NCI-H226 (cell line): ENCODE measurements around the gene WDR17.
A peak's percentile ranks its signal among the peaks of the same experiment; 100 is the strongest.

ENCODE experiments used
- DNase-seq: peaks from one replicate; pipeline ENCODE4 v3.0.0-alpha.2; 2015

WDR17 gene

DNA sequence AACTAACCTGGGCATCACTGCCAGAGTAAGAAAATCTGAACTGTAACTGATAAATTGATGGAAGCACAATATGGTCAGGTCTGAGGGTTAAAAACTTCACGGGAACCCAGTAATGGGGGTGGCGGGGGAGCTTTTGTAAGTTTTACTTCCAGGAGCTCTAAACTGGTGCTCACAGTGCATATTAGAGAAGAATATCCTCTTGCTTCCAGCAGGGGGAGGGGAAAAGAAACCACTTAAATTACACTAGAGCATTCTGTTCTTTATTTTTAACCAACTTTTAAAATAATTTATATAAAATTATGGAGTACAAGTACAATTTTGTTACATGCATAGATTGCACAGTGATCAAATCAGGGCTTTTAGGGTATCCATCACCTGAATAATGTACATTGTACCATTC, 33.7 kb downstream of the WDR17 start:
- no peak for DNase-seq

DNA sequence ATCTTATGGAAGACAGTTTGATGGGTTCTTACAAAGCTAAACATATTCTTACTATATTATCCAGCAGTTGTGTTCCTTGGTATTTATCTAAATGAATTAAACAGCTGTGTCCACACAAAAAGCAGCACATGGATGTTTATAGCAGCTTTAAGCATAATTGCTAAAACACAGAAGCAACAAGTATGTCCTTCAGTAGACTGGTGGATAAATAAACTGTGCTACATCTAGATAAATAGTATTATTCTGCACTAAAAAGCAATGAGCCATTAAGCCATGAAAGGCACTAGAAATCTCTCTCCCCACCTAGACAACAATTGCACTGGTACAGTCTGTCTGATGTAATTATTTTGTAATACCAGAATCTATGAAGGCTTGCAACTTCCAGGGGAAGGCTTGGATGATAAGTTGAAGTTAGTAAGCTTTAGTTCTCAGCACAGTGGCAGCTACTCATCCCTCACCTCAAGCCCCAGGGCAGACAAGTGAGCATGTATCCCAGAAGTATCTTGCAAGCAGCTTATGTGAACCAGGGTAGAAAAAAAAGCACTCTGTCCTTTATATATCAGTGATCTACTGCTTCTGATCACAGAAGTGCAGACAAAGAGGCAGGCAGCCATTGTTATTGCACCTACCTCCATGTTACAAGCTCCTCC, 36.9 kb downstream of the WDR17 start:
- peak; percentile 3 for DNase-seq

DNA sequence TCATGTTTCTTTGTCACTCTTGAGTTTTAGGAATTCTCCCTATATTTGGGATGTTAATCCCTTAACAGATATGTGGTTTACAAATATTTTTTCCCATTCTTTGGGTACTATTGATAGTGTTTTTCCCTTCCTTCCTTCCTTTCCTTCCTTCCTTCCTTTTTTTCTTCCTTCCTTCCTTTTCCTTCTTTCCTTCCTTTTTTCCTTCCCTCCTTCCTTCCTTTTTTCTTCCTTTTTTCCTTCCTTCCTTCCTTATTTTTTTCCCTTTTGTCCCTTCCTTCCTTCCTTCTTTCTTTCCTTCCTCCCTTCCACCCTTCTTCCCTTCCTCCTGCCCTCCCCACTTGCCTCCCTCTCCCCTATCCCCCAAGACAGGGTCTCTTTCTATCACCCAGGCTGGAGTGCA, 42.1 kb downstream of the WDR17 start:
- no peak for DNase-seq

DNA sequence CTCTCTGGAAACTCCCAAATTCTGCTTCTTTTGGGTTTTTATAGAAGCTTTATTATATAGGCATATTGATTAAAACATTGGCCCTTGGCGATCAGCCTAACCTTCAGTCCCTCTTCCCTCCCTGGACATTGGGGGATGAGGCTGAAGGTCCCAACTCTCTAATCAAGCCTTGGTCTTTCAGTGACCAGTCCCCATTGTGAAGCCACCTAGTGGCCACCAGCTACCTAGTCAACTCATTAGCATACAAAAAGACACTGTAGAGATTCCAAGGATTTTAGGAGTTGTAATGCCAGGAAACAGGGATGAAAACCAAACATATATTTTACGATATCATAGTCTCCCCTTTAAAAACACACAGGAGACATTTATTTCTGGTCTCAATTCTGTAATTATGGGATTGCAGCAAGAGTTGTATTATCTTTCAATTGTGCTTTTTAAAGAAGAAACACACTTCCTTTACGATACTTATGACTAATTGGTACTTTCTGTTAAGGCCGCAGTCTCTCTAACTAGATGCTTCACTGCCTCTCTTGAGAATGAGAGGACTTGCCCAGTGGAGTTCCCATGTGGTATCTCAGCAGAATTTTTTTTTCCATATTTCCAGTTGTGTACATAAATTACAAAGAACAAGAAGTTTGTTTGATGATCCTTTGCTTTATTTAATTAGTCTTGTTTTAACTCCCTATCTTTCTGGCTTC, 58.2 kb downstream of the WDR17 start:
- no peak for DNase-seq

DNA sequence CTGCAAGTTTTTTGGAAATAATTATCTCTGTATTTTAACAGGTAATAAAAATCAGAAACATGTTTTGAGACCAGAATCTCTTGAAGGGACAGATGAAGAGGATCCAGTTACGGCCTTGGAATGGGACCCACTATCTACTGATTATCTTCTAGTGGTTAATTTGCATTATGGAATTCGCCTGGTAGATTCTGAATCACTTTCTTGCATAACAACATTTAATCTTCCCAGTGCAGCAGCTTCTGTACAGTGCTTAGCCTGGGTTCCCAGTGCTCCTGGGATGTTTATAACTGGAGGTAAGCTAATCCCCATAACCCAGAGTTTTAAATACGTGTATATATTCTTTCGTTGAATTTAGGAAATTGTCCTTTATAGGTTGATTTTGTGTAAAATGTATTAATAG, 59.4 kb downstream of the WDR17 start:
- DNase-seq: no peak

DNA sequence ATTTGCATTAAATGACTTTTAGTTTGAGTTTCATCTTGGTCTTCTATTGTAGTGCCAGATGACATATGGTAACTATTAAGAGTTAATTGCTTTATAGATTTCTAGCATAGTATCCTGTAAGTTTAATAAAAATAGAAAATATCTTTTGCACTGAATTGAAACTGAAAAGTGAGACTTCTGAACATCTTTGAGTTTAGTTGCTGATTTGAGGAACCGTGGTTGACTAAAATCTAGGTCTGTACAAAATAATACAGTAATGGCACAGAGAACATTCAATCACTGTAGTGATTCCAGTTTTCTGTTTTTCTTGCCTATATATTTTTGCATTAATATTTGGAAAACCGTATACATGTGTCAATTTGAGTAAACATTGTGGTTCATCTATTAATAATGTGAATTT, 69.0 kb downstream of the WDR17 start:
- DNase-seq: no peak

DNA sequence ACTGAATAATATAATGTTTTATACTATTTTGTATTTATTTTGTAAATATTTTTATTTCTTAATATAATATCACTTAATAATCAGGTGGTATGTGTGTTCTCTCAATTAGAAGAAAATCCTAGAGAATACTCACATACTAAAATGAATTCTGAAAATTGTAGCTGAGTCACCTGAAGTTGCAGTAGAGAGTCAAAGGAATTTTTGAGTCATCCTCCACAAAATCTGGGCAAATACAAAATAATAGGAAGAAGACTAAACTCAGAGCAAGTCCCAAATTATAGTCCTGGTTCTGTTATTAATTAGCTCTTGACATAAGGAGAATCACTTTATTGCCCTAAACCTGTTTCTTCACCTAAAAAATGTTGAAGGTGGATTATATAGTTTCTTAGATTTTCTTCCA, 72.0 kb downstream of the WDR17 start:
- peak; percentile 18 for DNase-seq

DNA sequence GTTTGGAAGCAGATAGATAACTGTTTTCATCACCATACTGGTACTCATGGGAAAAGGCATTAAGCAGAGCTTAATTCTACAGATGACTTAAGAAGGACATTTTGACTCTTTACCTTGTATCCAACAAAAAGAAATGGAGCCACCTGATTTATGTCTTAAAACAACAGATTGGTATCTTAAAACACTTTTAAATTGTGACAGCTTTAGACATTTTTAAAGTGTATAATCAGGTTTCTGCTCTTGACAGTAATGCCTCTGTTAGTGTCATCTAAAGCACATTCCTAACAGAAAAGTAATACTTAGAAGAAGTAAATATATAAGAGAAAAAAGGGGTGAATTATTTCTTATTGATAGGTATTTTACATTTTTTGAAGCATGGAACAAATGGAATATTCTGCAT, 73.9 kb downstream of the WDR17 start:
- DNase-seq: no peak

DNA sequence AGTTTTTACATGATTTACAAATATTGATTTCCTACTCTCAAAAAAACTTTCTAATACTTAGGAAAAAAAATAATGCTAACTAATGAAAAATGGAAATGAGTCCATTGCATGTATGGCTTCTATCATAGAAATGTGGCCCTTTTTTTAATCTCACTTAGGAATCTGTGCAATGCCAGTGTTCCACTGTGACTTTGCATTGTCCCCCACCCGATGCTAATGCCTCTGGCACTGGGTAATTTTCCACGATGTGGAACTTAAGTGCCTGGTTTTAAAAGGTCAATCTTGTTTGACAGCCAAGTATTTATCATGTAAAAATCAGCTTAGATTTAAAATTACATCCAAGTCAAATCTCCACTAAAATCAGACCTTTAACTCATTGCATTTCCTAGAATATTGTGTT, 76.6 kb downstream of the WDR17 start:
- DNase-seq: no peak

DNA sequence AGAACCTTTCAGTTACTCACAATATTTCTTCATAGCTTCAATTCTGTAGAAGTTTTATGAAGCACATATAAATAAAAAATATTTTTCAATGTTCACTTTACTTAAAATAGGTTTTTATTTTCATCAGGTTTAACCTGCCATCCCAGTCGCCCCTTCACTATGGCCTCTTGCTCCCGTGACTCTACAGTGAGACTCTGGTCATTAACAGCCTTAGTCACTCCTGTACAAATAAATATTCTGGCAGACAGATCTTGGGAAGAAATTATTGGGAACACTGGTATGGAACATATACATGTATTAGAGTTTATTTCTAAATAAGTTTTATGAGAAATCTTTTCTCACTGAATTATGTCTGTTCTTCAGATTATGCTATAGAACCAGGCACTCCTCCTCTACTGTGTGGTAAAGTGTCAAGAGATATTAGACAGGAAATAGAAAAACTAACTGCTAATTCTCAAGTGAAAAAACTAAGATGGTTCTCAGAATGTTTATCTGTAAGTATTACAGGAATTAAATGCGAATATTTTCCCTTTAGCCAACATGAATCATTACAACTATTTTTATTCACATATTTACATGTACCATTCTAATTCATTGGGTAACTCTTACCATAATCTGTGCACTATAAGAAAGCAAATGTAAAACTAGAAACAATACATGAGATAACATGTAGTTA, 84.2 kb downstream of the WDR17 start:
- no peak for DNase-seq

DNA sequence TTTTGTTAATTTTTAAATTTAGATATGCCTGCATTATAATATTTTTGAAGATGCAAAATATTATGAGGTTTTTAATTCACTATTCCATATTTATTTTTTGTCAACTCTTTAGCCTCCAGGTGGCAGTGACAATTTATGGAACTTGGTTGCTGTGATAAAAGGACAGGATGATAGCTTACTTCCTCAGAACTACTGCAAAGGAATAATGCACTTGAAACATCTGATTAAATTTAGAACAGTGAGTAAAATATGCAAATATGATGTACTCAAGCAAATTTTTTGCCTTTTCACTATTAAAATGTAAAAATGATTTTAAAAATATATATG, 84.7 kb downstream of the WDR17 start:
- DNase-seq: no peak

DNA sequence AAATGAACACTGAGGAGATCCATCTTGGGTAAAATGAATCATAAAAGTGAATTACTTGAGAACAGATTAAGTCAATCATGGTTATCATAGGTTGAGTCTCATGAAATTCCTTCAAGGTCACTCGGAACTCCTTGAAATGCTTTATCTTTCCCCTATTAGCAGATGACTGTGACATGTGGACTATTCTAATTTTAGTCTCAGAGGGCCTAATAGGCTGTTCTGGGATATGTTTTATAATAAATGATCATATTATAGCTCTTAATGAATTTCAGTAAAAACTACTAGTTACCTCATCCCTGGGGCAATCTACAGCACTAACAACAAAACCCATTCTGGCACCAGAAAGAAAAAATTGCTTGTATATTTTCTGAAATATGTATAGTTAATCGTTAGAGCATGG, 85.1 kb downstream of the WDR17 start:
- no peak for DNase-seq

DNA sequence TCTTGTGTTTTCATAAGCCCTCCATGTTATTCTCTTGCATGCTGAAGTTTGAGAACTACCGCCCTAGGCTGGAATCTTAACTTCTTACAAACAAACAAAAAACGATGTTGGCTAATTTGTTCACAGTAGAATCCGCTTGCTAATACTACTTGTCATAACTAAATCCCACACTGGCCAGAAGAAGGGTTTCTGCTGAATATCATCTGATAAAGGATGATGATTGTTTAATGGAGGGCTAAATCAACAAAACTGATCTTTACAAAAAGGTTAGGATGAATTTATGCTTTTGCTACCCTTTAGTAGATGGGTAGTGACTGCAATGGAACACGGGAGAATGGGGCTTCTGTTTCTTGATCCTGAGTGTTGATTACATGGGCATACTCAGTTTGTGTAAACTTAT, 87.5 kb downstream of the WDR17 start:
- DNase-seq: no peak

DNA sequence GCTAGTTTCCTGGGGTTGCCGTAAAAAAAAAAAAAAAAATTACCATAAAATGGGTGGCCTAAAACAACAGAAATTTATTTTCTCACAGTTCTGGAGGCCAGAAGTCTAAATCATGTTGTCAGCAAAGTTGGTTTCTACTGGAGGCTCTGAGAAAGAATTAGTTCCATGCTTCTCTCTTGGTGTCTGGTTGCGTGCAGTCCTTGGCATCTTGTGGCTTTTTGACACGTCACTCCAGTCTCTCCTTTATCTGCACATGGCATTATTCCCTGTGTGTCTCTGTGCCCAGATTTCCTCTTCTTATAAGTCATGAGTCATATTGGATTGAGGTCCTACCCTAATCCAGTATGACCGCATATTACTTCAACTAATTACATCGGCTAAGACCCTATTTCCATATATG, 91.0 kb downstream of the WDR17 start:
- no peak for DNase-seq

DNA sequence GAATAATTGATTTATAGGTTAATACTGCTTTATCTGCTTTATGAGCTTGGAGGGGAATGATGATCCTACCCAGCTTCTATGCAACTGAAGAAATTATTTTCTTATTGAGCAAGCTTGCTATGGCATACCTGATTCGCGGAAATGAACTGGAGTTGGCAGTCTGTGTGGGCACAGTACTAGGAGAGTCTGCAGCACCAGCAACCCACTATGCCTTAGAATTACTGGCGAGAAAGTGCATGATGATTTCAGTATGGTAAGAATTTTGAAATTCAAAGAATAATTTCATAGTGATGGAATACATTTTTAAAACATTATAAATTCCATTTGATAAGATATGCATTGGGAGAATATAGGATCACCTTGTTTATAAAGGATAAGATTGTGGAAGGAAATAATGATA, 97.4 kb downstream of the WDR17 start:
- DNase-seq: no peak

DNA sequence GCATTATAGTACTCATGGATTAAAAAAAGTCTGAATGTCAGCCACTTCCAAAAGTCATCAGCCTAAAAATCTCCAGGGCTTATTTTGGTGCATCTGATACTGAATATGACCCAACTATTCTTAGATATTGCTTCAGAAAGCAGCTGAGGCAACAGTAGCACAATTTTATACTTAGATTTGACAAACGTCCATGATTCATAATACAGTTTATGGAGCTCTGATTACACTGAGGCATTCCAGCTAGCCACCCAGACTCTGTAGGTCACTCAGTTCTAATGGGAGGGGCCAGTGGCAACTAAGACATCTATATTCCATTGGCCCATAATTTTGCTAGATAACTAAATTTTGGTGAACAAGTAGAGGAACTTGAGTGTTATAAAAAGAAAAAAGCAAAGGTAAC, 119.4 kb downstream of the WDR17 start:
- DNase-seq: peak; percentile 37

DNA sequence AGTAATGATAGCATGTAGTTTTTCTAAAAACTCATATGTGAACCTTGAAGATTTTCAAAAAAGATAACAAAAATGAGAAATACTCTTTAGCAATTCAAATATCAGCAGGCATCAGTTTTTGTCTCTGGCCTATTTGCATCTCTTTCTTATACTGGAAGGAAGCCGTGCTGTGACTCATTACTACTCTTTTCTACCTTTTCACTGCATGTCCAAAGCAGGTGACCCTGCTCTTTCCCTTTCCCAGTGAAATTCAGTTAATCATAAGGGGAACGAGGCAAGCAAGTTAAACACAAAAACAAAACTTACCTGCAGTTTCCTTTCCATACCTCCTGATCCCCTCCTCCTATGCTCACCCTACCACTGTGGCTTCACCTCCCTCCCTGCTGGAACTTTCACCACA, 120.4 kb downstream of the WDR17 start:
- DNase-seq: no peak

DNA sequence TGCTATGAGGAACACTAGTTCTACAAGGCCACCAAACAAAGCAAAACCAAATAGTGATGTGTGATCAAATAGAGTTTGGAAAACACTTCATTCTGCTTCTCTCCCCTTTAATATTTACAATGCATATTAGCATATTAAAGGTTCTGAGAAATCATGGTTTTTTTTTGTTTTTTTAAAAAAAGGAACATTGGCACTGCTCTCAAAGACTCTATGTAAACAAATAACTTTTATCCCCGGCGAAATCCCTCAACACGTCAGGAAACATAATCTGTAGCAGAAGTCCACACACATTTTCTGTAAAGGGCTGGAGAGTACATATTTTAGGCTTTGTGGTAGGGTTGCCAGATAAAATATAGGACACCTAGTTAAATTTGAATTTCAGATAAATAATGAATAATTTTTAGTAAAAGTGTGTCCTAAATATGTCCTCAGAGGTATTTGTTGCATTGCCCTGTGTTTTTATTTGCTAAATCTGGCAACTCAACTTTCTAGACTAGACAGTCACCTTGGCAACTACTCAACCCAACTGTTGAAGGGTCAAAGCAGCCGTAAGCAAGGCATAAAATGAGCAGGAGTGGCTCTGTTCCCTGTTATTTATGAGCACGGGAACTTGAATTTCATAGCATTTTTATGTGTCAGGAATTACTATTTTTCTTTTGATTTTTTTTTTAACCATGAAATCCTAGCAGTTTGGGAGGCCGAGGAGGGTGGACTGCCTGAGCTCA, 121.2 kb downstream of the WDR17 start:
- DNase-seq: no peak

DNA sequence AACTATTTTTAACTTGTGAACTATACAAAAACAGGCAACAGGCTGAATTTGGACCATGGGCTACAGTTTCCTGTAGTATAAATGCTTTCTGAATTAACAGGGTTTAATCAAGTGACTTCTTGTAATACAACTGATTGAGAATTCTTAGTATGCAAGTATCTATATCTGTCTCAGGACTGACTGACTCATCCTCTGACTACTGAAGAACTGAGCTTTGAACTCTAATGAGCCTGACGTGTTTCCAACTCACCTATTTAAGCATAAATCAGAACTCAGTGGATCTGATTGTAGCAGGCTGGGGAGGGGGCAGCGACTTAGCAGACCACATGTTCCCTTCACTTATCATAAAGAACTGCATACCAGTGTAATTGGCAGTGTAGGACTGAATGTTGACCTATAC, 122.0 kb downstream of the WDR17 start:
- DNase-seq: peak; percentile 15

DNA sequence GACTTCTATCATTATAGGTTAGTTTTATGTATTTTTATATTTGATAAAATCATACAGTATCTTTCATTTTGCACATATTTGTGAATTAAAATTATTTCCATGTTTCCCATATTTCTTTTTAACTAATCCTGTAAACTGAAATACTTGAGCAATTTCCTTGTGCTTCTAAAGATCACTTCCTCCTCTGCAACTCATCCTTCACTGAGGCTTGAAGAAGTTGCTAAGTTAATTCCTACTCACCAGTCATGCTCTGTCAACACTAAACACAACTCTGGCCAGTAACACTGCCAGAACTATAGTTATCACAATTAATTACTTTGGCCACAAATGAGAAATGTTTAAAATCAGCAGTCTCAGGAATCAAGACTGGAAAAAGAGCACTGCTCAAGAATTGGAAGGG, 123.0 kb downstream of the WDR17 start:
- no peak for DNase-seq

DNA sequence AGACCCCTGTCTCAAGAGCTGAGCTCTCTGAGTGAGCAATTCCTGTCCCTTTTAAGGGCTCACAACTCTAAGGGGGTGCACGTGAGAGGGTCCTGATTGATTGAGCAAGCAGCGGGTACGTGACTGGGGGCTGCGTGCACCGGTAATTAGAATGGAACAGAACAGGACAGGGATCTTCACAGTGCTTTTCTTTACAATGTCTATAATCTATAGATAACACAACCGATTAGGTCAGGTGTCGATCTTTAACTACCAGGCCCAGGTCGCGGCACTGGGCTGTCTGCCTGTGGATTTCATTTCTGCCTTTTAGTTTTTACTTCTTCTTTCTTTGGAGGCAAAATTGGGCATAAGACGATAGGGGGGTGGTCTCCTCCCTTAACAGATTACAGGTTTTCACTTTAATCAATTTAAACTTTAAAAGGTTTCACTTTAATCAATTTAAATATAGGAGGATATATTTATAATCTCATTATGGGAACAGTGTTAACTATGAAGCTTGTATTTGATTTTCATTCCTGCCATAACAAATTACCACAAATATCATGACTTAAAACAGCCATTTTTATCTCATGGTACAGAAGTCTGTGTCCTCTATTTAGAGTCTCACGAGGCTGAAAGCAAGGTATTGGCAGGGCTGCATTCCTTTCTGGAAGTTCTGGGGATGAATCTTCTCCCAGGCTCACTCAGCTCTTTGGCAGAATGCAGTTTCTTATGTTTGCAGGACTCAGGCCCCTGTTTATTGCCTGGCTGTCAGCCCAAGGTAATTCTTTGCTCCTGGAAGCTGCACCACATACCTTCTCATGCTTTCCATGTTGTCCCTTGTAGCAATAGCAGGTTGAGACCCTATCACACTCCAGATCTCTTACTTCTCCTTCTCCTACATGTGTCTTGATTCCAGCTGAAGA, 124.5 kb downstream of the WDR17 start:
- DNase-seq: no peak

DNA sequence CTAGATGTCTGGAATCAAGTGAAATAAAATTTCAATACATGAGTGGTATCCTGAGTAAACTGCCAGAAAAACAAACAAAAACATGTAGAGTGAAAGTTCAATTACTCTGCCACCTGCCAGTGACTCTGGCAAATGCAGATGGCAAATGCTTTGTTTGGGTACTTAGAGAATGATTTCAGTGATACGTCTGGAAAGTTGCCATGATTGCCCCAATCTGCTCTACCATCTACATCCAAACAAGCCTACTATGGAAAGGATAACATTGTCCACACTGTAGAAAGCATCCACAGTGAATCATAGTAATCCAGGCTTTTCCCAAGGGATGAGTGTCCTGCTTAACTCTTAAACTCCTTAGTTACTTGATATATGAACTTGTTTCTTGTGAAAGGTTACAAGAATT, 126.3 kb downstream of the WDR17 start:
- no peak for DNase-seq

DNA sequence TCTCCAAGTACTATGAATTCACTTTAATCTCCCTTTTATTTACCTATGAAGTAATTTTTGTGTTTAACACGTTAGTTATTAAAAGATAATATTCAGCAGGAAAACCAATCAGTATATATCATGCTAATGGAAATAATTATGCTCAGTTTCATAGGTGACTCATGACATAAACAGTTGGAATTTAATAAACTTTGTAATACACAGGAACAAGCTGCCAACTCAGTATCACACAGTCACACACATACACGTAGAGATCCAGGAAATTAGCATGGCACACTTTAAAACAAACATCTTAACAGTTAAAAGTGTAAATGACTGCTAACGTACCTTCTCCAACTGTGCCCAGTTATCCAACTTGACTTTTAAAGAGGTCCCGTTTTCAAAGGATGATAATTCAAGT, 127.5 kb downstream of the WDR17 start:
- DNase-seq: no peak
